Measurements from ENCODE around the gene HHLA2. TPM values are rescaled to one million over a fixed set of nuclear protein-coding genes. Genes with fewer than 3 reads are reported as not detected.

HHLA2 gene
- total and polyA plus RNA-seq, 2 of the 8 experiments (the other 6 are each of a cell fraction or from before 2014, with no cell fraction given) = not detected

- ChIA-PET POLR2A (ENCODE audit: partially characterized antibody) (no interaction called here), CTCF (ENCODE audit: partially characterized antibody) (no interaction called here)
- 100% methylated on average over 1 of the region's 1 CpG; no CpG with 5 or more reads in 1 of the 2 experiments for WGBS, 2 experiments (ENCODE audit: extremely low coverage in 1 of 2, insufficient coverage in 1 of 2, insufficient read length in 1 of 2, insufficient replicate concordance in 2 of 2, low coverage in 1 of 2, low lambda C conversion rate in 2 of 2, missing lambda C conversion rate in 1 of 2)
- no peak overlapping the region for H2BK12ac ChIP-seq (ENCODE audit: low read depth, low read length)
- no peaks in the 10 kb centered on the region for H4K20me1 ChIP-seq (replicated peaks in 1 of 2; ENCODE audit: control insufficient read depth in 1 of 2, insufficient read depth in 2 of 2, low read length in 2 of 2)
- no peak overlapping the region for H4K91ac ChIP-seq (replicated peaks; ENCODE audit: insufficient read length, low read length)
- H3K27me3 ChIP-seq (replicated peaks in 1 of 4; ENCODE audit: control insufficient read depth in 3 of 4, extremely low read depth in 1 of 4, insufficient read depth in 3 of 4, low read length in 3 of 4) = no peaks in the 10 kb centered on the region
- no peak overlapping the region for H2AK5ac ChIP-seq (ENCODE audit: low read depth, low read length)
- DNase-seq (ENCODE audit: low read depth in 1 of 2, low spot score in 2 of 2) = no peak
- no peak overlapping the region for H4K5ac ChIP-seq (ENCODE audit: insufficient read length, low read depth, low read length)
- H2BK120ac ChIP-seq (replicated peaks; ENCODE audit: low read depth, low read length) = no peak overlapping the region
- no peak overlapping the region for H3K14ac ChIP-seq (ENCODE audit: insufficient read length)
- no peak for FAIRE-seq
- H3K4me3 ChIP-seq (ENCODE audit: extremely low read depth in 1 of 4, insufficient read depth in 2 of 4, low read depth in 3 of 4, low read length in 4 of 4) = no peak overlapping the region
- no peak overlapping the region for H2BK5ac ChIP-seq (ENCODE audit: low read depth, low read length)
- no peaks in the 10 kb centered on the region for H3K79me2 ChIP-seq (ENCODE audit: control insufficient read depth in 1 of 2, insufficient read depth in 2 of 2, low read length in 2 of 2)
- H3K4me1 ChIP-seq (replicated peaks in 1 of 4; ENCODE audit: control insufficient read depth in 3 of 4, insufficient read depth in 4 of 4, low read length in 3 of 4) = peaks cover 0 to 7% (median 4%) of the 10 kb centered on the region in 4 experiments; a peak in 2 of 7 replicates
- peak; percentile 59 for TF ChIP-seq MAFK (IDR thresholded peaks at IDR 0.05; ENCODE audit: low read depth, low read length)
- no peak for TF ChIP-seq SP2 (IDR thresholded peaks at IDR 0.05; ENCODE audit: low read length)
- H2BK20ac ChIP-seq (ENCODE audit: low read length) = no peak overlapping the region
- H2AFZ ChIP-seq (ENCODE audit: low read length) = no peak overlapping the region
- no peak overlapping the region for H3K9ac ChIP-seq (replicated peaks in 1 of 4; ENCODE audit: extremely low read depth in 1 of 4, low read depth in 3 of 4, low read length in 3 of 4)
- H3K56ac ChIP-seq (replicated peaks; ENCODE audit: insufficient read length, low read depth, low read length) = no peak overlapping the region
- no peak overlapping the region for H3K4me2 ChIP-seq (ENCODE audit: insufficient read depth in 1 of 2, low read depth in 2 of 2, low read length in 2 of 2)
- no peak overlapping the region for H4K8ac ChIP-seq (ENCODE audit: extremely low read depth, insufficient read depth, low read length)
- no peak overlapping the region for H3K23ac ChIP-seq (ENCODE audit: insufficient read length)
- H3K27ac ChIP-seq (ENCODE audit: low read depth, low read length) = no peak overlapping the region
- H3K36me3 ChIP-seq (ENCODE audit: control insufficient read depth in 2 of 4, insufficient read depth in 4 of 4, low read length in 3 of 4) = no peaks in the 10 kb centered on the region
- H2BK15ac ChIP-seq (ENCODE audit: low read length) = no peak overlapping the region
- H3K23me2 ChIP-seq (ENCODE audit: low read depth, low read length) = no peaks in the 10 kb centered on the region
- no peak overlapping the region for H3K4ac ChIP-seq (replicated peaks; ENCODE audit: insufficient read length, low read depth, low read length)
- no peaks in the 10 kb centered on the region for H3K79me1 ChIP-seq (ENCODE audit: low read depth, low read length)
- H3K18ac ChIP-seq (ENCODE audit: extremely low read depth, low read length) = no peak overlapping the region
- no peaks in the 10 kb centered on the region for H3K9me3 ChIP-seq (ENCODE audit: insufficient read depth in 2 of 2, low read depth in 1 of 2, low read length in 1 of 2)
Measured at GRCh38 chr3:108387063-108387462, 90.7 kb downstream of the HHLA2 start.
